ENCODE data around the gene SIGLECL1. TPM values are rescaled to one million over a fixed set of nuclear protein-coding genes. Genes with fewer than 3 reads are reported as not detected.

The SIGLECL1 gene
- total RNA-seq, 1 experiment from 2014 or later: not detected

GRCh38 chr19:51252306-51253079, 1.6 kb downstream of the SIGLECL1 start:
- no peaks in the 10 kb centered on the region for H3K27me3 Mint-ChIP-seq (ENCODE audit: low read depth)
- H3K36me3 Mint-ChIP-seq: peaks cover 3% of the 10 kb centered on the region; the same call in 1 of the 2 replicates
- H3K9me3 Mint-ChIP-seq: peaks cover 13% of the 10 kb centered on the region
- no peak for DNase-seq (ENCODE audit: low spot score)
- TF ChIP-seq, protein P1, sequence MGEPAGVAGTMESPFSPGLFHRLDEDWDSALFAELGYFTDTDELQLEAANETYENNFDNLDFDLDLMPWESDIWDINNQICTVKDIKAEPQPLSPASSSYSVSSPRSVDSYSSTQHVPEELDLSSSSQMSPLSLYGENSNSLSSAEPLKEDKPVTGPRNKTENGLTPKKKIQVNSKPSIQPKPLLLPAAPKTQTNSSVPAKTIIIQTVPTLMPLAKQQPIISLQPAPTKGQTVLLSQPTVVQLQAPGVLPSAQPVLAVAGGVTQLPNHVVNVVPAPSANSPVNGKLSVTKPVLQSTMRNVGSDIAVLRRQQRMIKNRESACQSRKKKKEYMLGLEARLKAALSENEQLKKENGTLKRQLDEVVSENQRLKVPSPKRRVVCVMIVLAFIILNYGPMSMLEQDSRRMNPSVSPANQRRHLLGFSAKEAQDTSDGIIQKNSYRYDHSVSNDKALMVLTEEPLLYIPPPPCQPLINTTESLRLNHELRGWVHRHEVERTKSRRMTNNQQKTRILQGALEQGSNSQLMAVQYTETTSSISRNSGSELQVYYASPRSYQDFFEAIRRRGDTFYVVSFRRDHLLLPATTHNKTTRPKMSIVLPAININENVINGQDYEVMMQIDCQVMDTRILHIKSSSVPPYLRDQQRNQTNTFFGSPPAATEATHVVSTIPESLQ (CRISPR knock-in tag; IDR thresholded peaks at IDR 0.05): no peak
- no peak for TF ChIP-seq TP53 (CRISPR knock-in tag; IDR thresholded peaks at IDR 0.05)
- no peak for ATAC-seq
- no peak overlapping the region for H3K27ac Mint-ChIP-seq
- no peaks in the 10 kb centered on the region for H3K4me1 Mint-ChIP-seq
- H3K4me3 Mint-ChIP-seq: no peak overlapping the region
- POLR2A ChIA-PET: no interaction called here
- CTCF ChIA-PET: interaction anchor here (1.0 to 1.4 kb wide), 3 partner anchors 44 to 169 kb away, joined by 3 read pairs; no protein-coding TSS in a partner anchor

DNA sequence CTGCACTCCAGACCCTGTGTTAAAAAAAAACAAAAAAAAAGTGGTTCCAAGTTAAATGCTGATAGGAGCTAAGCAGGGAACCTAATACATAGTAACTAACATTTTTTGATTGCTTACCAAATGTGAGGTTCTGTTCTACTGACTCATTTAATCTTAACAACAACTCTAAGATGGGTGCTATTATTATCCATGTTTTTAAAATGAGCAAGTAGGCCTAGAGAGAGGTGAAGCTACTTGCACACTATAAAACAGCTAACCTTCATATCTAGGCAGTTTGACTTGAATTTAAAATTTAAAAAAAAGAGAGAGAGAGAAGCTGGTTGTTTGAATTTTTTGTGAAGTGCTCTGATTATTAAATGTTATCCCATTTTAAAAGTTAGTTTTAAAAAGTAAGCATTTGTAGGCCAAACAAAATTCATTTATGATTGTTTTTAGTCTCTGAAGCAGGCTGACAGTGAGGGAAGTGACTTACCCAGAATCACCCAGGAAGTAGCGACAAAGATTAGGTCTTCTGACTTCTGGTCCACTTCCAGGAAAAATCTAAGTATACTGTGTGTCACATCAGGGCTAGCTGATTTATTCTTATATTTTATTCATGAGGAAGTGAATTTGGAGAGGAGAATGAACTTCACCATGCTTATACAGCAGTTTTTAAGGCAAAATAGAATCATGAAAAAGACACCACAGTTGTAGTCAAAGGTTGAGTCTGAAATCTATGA, 2.4 kb downstream of the SIGLECL1 start:
- ChIA-PET POLR2A (no interaction called here), CTCF (interaction anchor here (0.6 to 1.4 kb wide), 4 partner anchors 43 to 185 kb away, joined by 3 read pairs; no protein-coding TSS in a partner anchor)
- TF ChIP-seq PREB (CRISPR knock-in tag; IDR thresholded peaks at IDR 0.05; ENCODE audit: borderline replicate concordance) (no peak), ZNF416 (CRISPR knock-in tag; IDR thresholded peaks at IDR 0.05) (no peak), CBFB (CRISPR knock-in tag; IDR thresholded peaks at IDR 0.05; ENCODE audit: low read depth) (no peak), ZNF219 (CRISPR knock-in tag; IDR thresholded peaks at IDR 0.05; ENCODE audit: borderline replicate concordance) (no peak), MXD4 (CRISPR knock-in tag; IDR thresholded peaks at IDR 0.05; ENCODE audit: borderline replicate concordance) (no peak), ETV6 (CRISPR knock-in tag; IDR thresholded peaks at IDR 0.05) (no peak), NFATC4 (CRISPR knock-in tag; IDR thresholded peaks at IDR 0.05) (no peak), ZNF671 (CRISPR knock-in tag; IDR thresholded peaks at IDR 0.05) (no peak)
- TF ChIP-seq, protein P2, sequence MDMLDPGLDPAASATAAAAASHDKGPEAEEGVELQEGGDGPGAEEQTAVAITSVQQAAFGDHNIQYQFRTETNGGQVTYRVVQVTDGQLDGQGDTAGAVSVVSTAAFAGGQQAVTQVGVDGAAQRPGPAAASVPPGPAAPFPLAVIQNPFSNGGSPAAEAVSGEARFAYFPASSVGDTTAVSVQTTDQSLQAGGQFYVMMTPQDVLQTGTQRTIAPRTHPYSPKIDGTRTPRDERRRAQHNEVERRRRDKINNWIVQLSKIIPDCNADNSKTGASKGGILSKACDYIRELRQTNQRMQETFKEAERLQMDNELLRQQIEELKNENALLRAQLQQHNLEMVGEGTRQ (CRISPR knock-in tag; IDR thresholded peaks at IDR 0.05): no peak
- TF ChIP-seq, protein P3, sequence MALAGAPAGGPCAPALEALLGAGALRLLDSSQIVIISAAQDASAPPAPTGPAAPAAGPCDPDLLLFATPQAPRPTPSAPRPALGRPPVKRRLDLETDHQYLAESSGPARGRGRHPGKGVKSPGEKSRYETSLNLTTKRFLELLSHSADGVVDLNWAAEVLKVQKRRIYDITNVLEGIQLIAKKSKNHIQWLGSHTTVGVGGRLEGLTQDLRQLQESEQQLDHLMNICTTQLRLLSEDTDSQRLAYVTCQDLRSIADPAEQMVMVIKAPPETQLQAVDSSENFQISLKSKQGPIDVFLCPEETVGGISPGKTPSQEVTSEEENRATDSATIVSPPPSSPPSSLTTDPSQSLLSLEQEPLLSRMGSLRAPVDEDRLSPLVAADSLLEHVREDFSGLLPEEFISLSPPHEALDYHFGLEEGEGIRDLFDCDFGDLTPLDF (CRISPR knock-in tag; IDR thresholded peaks at IDR 0.05): no peak
- TF ChIP-seq, protein P1 (CRISPR knock-in tag; IDR thresholded peaks at IDR 0.05): no peak
- Mint-ChIP-seq H3K27me3 (ENCODE audit: low read depth) (no peaks in the 10 kb centered on the region), H3K27ac (no peak overlapping the region), H3K36me3 (peaks cover 6% of the 10 kb centered on the region; the same call in 1 of the 2 replicates), H3K9me3 (peaks cover 17% of the 10 kb centered on the region), H3K4me1 (peaks cover 4% of the 10 kb centered on the region), H3K4me3 (no peak overlapping the region)
- DNase-seq (ENCODE audit: low spot score) (no peak), ATAC-seq (no peak)

Measured in WTC11 (cell line).